SK-N-SH (cell line): Measurements from ENCODE around the gene LCN2. TPM values are rescaled to one million over a fixed set of nuclear protein-coding genes. Genes with fewer than 3 reads are reported as not detected.

Experiments
- CTCF ChIA-PET: fragments of 300-600, 350-600 bp; formaldehyde crosslinking; extraction: SDS; loops from one replicate; lab custom pipeline; 2021; lab: Yijun Ruan, JAX
- POLR2A ChIA-PET: fragments of 350-600 bp; sonication (Branson Sonifier 250); formaldehyde crosslinking; extraction: SDS; loops from one replicate; lab custom pipeline; 2020; ENCODE audit warnings: antibody characterized with exemption, inconsistent platforms; lab: Yijun Ruan, JAX
- DNase-seq: peaks from one replicate; pipeline ENCODE4 v3.0.0; 2012
- H2AFZ ChIP-seq: fragments of 200-600 bp; sonication (generic); 2 replicates; pipeline ENCODE4 v1.8.1; 2016; ENCODE audit warnings: antibody characterized with exemption, mild to moderate bottlenecking, low read depth
- H3F3A ChIP-seq: fragments of 200-600 bp; sonication (generic); replicated peaks from 2 replicates; pipeline ENCODE3; 2016; ENCODE audit warnings: antibody characterized with exemption, mild to moderate bottlenecking; ENCODE audit not compliant: insufficient read depth
- H3K27ac ChIP-seq, 2 experiments: fragments of 200-500 bp in 1 of 2; fragments of 200-600 bp in 1 of 2; sonication (Bioruptor generic) in 1 of 2; sonication (generic), shearing (Covaris generic) in 1 of 2; 2 replicates each; pipeline versions ENCODE4 v1.5.1 to v1.6.1; 2014 to 2016; ENCODE audit warnings: low read depth in 2 of 2, inconsistent platforms in 1 of 2, low read length in 1 of 2, mild to moderate bottlenecking in 1 of 2, mixed read lengths in 1 of 2
- H3K27me3 ChIP-seq: fragments of 200-600 bp; sonication (generic), shearing (Covaris generic); 2 replicates; pipeline ENCODE4 v1.6.1; 2016; ENCODE audit warnings: mixed run types; ENCODE audit not compliant: insufficient read depth
- H3K36me3 ChIP-seq, 2 experiments: fragments of 200-500 bp in 1 of 2; fragments of 200-600 bp in 1 of 2; sonication (Bioruptor generic) in 1 of 2; sonication (generic) in 1 of 2; replicated peaks in 1 of 2; 2 replicates each; pipeline versions ENCODE3 to v1.5.1; 2014 to 2016; ENCODE audit warnings: low read length in 1 of 2, mild to moderate bottlenecking in 1 of 2; ENCODE audit not compliant: insufficient read depth in 2 of 2, control insufficient read depth in 1 of 2
- H3K4me1 ChIP-seq, 2 experiments: fragments of 200-500 bp in 1 of 2; fragments of 200-600 bp in 1 of 2; sonication (Bioruptor generic) in 1 of 2; sonication (generic), shearing (Covaris generic) in 1 of 2; 2 replicates each; pipeline versions ENCODE4 v1.5.1 to v1.6.1; 2014 to 2016; ENCODE audit warnings: low read depth in 1 of 2, low read length in 1 of 2, mixed run types in 1 of 2; ENCODE audit not compliant: insufficient read depth in 2 of 2, control insufficient read depth in 1 of 2
- H3K4me2 ChIP-seq: fragments of 200-600 bp; sonication (generic), shearing (Covaris generic); 2 replicates; pipeline ENCODE4 v1.6.1; 2017; ENCODE audit warnings: mixed run types
- H3K4me3 ChIP-seq, 2 experiments: fragments of 200-500 bp in 1 of 2; fragments of 200-600 bp in 1 of 2; sonication (Bioruptor generic) in 1 of 2; sonication (generic), shearing (Covaris generic) in 1 of 2; 2 replicates each; pipeline versions ENCODE4 v1.5.1 to v1.8.1; 2014 to 2016; ENCODE audit warnings: low read depth in 2 of 2, inconsistent platforms in 1 of 2, low read length in 1 of 2, mild to moderate bottlenecking in 1 of 2, mixed read lengths in 1 of 2, moderate library complexity in 1 of 2
- H3K79me2 ChIP-seq: fragments of 200-600 bp; sonication (generic); 2 replicates; pipeline ENCODE4 v1.8.1; 2017; ENCODE audit warnings: mild to moderate bottlenecking; ENCODE audit not compliant: insufficient read depth
- H3K9ac ChIP-seq: fragments of 200-600 bp; sonication (generic); 2 replicates; pipeline ENCODE4 v1.6.1; 2017; ENCODE audit warnings: mixed run types
- H3K9me2 ChIP-seq: fragments of 200-600 bp; sonication (generic); 2 replicates; pipeline ENCODE4 v1.6.1; 2017; ENCODE audit warnings: mixed run types
- H3K9me3 ChIP-seq: fragments of 200-600 bp; sonication (generic); 2 replicates; pipeline ENCODE4 v1.6.1; 2017; ENCODE audit warnings: mixed run types, mild to moderate bottlenecking, moderate library complexity
- H4K20me1 ChIP-seq: fragments of 200-600 bp; sonication (generic); 2 replicates; pipeline ENCODE4 v1.6.1; 2017; ENCODE audit warnings: mild to moderate bottlenecking, mixed run types; ENCODE audit not compliant: insufficient read depth
- ELF1 ChIP-seq: IDR thresholded peaks from 2 replicates; pipeline ENCODE4 v1.4.0; 2012
- EP300 ChIP-seq, 2 experiments: IDR thresholded peaks; 2 replicates each; pipeline versions ENCODE4 v1.4.0 to v1.6.1; 2012; ENCODE audit warnings: borderline replicate concordance in 1 of 2, low read depth in 1 of 2, low read length in 1 of 2
- EZH2phosphoT487 ChIP-seq: fragments of 200-600 bp; sonication (generic); IDR thresholded peaks from 2 replicates; pipeline ENCODE4 v1.6.1; 2017; ENCODE audit warnings: low read depth, mixed run types, mild to moderate bottlenecking, antibody characterized with exemption, moderate library complexity, borderline replicate concordance
- FOSL2 ChIP-seq: IDR thresholded peaks from 2 replicates; pipeline ENCODE4 v1.4.0; 2012; ENCODE audit warnings: low read depth, mild to moderate bottlenecking, moderate library complexity, borderline replicate concordance
- FOXM1 ChIP-seq: IDR thresholded peaks from 2 replicates; pipeline ENCODE4 v1.4.0; 2012; ENCODE audit warnings: low read depth, mild to moderate bottlenecking
- GABPA ChIP-seq: IDR thresholded peaks from 2 replicates; pipeline ENCODE4 v1.4.0; 2012; ENCODE audit warnings: low read depth, mild to moderate bottlenecking
- GATA2 ChIP-seq: sonication (generic); formaldehyde crosslinking; IDR thresholded peaks from 2 replicates; pipeline ENCODE4 v1.5.0; 2020; ENCODE audit warnings: mild to moderate bottlenecking, missing genetic modification reagents
- MXI1 ChIP-seq: IDR thresholded peaks from 2 replicates; pipeline ENCODE4 v1.6.1; 2012; ENCODE audit warnings: mild to moderate bottlenecking, low read depth, low read length, improper control_type of control experiment
- POLR2AphosphoS5 ChIP-seq: IDR thresholded peaks from 2 replicates; pipeline ENCODE4 v1.6.1; 2012; ENCODE audit warnings: low read depth, low read length
- RAD21 ChIP-seq: IDR thresholded peaks from 2 replicates; pipeline ENCODE4 v1.6.1; 2012; ENCODE audit warnings: mild to moderate bottlenecking, low read length
- RFX5 ChIP-seq: IDR thresholded peaks from 2 replicates; pipeline ENCODE4 v1.6.1; 2012; ENCODE audit warnings: mild to moderate bottlenecking, improper control_type of control experiment, low read length
- RXRA ChIP-seq: IDR thresholded peaks from 2 replicates; pipeline ENCODE4 v1.4.0; 2012; ENCODE audit warnings: low read depth, mild to moderate bottlenecking, borderline replicate concordance
- SMC3 ChIP-seq: IDR thresholded peaks from 2 replicates; pipeline ENCODE4 v1.6.1; 2012; ENCODE audit warnings: low read depth, low read length, improper control_type of control experiment
- TAF1 ChIP-seq: IDR thresholded peaks from 2 replicates; pipeline ENCODE4 v1.6.1; 2012; ENCODE audit warnings: low read depth, mild to moderate bottlenecking, low read length, moderate library complexity, borderline replicate concordance
- TEAD4 ChIP-seq: IDR thresholded peaks from 2 replicates; pipeline ENCODE4 v1.4.0; 2012; ENCODE audit warnings: mild to moderate bottlenecking, borderline replicate concordance; ENCODE audit not compliant: insufficient read depth
- WGBS: methylation state at CpG from one replicate; pipeline ENCODE4 v1.1.6; 2017; ENCODE audit warnings: low lambda C conversion rate; 5-methylcytosine and 5-hydroxymethylcytosine counted together
- polyA plus RNA-seq, 3 experiments: library from polyadenylated mRNA; depleted of rRNA; stranded (reverse); fragments of >200 nt; gene quantifications; 2 replicates each; pipeline ENCODE4 v1.2.3, GENCODE V29; 2012
- TF ChIP-seq, protein P1 (sequence below): fragments of 150-350 bp; IDR thresholded peaks from 2 replicates; pipeline ENCODE4 v1.6.1; 2017; ENCODE audit warnings: antibody characterized with exemption, low read length, low read depth, borderline replicate concordance
- TF ChIP-seq, protein P2 (sequence below): IDR thresholded peaks from 2 replicates; pipeline ENCODE4; 2012
- TF ChIP-seq, protein P3 (sequence below): fragments of 150-350 bp; IDR thresholded peaks from 2 replicates; pipeline ENCODE4 v1.6.1; 2016; ENCODE audit warnings: mild to moderate bottlenecking, low read depth, low read length
- TF ChIP-seq, protein P4 (sequence below): IDR thresholded peaks from 2 replicates; pipeline ENCODE4 v1.4.0; 2012; ENCODE audit warnings: low read depth
- TF ChIP-seq, protein P5 (sequence below): IDR thresholded peaks from 2 replicates; pipeline ENCODE4 v1.4.0; 2012; ENCODE audit warnings: low read depth, borderline replicate concordance
- TF ChIP-seq, protein P6 (sequence below): fragments of 200-600 bp; sonication (generic); IDR thresholded peaks from 2 replicates; pipeline ENCODE4 v1.6.1; 2017; ENCODE audit warnings: antibody characterized with exemption, mild to moderate bottlenecking, moderate library complexity

The LCN2 gene
- polyA plus RNA-seq, 1 of the 3 experiments (the other 2 are of a cell fraction): not detected

DNA sequence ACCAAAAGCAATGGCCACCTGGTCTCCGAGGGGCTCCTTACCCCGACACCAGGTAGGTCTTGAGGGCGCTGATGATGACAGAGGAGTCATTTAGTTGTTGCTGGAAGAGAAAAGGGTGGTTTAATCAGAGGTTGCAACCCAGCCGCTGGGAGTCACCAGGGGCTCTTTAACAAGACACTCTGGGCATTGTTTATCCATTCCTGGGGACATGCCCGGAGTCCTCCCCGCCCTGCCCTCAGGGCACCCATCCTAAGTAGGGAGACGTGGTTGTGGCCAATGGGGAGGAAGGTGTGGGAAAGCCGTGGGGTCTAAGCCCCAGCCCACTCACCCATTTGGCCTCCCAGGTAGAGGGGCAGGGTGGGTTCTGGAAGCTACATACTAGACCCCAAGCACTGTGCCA, 24.8 kb upstream of the LCN2 start:
- Histone ChIP-seq H3K27me3 (no peaks in the 10 kb centered on the region), H3K9ac (no peak overlapping the region), H3F3A (no peaks in the 10 kb centered on the region), H3K27ac (no peak overlapping the region), H2AFZ (no peak overlapping the region), H3K36me3 (peaks cover 0 to 26% of the 10 kb centered on the region in 2 experiments), H3K9me2 (no peaks in the 10 kb centered on the region), H3K4me3 (no peak overlapping the region), H3K4me1 (peaks cover 0 to 22% of the 10 kb centered on the region in 2 experiments; a peak in 1 of 4 replicates), H3K79me2 (peaks cover 21% of the 10 kb centered on the region), H4K20me1 (peaks cover 14% of the 10 kb centered on the region; the same call in 1 of the 2 replicates), H3K9me3 (no peaks in the 10 kb centered on the region), H3K4me2 (no peak overlapping the region)
- ChIA-PET CTCF (interaction anchor here (0.7 to 6.3 kb wide), 13 partner anchors 8 to 187 kb away, joined by 3 to 82 read pairs (median 3); partner anchors contain the start of gene DPM2), POLR2A (no interaction called here)
- WGBS: 83% methylated on average over 8 of the region's 8 CpGs
- TF ChIP-seq EZH2phosphoT487 (no peak), FOXM1 (no peak), POLR2AphosphoS5 (no peak), TEAD4 (no peak), EP300 (IDR thresholded peaks at IDR 0.05; ENCODE audit: borderline replicate concordance in 1 of 2, low read depth in 1 of 2, low read length in 1 of 2) (no peak), GABPA (no peak), FOSL2 (no peak), SMC3 (no peak), MXI1 (no peak)
- TF ChIP-seq, protein P1, sequence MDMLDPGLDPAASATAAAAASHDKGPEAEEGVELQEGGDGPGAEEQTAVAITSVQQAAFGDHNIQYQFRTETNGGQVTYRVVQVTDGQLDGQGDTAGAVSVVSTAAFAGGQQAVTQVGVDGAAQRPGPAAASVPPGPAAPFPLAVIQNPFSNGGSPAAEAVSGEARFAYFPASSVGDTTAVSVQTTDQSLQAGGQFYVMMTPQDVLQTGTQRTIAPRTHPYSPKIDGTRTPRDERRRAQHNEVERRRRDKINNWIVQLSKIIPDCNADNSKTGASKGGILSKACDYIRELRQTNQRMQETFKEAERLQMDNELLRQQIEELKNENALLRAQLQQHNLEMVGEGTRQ: no peak
- TF ChIP-seq, protein P2, sequence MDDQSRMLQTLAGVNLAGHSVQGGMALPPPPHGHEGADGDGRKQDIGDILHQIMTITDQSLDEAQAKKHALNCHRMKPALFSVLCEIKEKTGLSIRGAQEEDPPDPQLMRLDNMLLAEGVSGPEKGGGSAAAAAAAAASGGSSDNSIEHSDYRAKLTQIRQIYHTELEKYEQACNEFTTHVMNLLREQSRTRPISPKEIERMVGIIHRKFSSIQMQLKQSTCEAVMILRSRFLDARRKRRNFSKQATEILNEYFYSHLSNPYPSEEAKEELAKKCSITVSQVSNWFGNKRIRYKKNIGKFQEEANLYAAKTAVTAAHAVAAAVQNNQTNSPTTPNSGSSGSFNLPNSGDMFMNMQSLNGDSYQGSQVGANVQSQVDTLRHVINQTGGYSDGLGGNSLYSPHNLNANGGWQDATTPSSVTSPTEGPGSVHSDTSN: no peak
- TF ChIP-seq, protein P3, sequence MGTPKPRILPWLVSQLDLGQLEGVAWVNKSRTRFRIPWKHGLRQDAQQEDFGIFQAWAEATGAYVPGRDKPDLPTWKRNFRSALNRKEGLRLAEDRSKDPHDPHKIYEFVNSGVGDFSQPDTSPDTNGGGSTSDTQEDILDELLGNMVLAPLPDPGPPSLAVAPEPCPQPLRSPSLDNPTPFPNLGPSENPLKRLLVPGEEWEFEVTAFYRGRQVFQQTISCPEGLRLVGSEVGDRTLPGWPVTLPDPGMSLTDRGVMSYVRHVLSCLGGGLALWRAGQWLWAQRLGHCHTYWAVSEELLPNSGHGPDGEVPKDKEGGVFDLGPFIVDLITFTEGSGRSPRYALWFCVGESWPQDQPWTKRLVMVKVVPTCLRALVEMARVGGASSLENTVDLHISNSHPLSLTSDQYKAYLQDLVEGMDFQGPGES: no peak
- DNase-seq: no peak

DNA sequence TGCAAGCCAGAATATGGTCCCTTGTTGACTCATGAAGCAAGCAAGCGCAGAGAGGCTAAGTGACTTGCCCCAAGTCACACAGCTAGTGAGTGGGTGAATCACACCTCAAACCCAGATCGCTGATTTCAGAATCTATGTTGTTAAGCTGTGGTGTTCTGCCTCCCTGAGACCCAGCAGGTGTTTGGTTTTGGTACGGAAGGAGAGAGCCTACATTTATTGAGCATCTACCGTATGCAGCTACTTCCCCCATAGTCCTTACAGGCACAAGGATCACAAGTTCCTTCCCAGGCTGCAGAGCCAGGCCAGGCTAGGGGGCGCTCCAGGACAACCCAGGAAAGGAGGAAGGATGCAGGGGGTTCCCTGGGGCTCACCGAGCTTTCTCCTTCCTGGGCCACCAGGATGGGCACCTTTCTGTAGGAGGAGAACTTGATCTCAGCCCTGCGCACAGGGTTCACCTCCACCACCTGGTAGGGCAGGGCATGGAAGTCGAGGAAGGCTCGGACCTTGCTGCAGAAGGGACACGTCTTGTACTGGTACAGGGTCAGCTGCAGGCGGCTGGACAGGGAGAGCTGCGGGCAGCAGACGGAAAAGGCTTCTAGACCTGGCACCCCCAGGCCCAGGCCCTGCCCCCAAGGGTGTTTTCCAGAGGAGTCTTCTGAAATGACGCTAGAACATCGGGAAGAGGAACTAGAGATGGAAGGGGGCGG, 24.2 kb upstream of the LCN2 start:
- POLR2A ChIA-PET: no interaction called here
- Histone ChIP-seq H3K4me1 (peaks cover 0 to 22% of the 10 kb centered on the region in 2 experiments; a peak in 1 of 4 replicates), H4K20me1 (peaks cover 14% of the 10 kb centered on the region; the same call in 1 of the 2 replicates), H3K4me2 (no peak overlapping the region), H3K27me3 (no peaks in the 10 kb centered on the region), H3K27ac (no peak overlapping the region; a peak in 1 of 4 replicates), H3K9ac (no peak overlapping the region), H3K79me2 (peaks cover 21% of the 10 kb centered on the region), H3K4me3 (no peak overlapping the region), H3F3A (no peaks in the 10 kb centered on the region), H3K9me2 (no peaks in the 10 kb centered on the region), H3K36me3 (peaks cover 0 to 26% of the 10 kb centered on the region in 2 experiments), H2AFZ (no peak overlapping the region), H3K9me3 (no peaks in the 10 kb centered on the region)
- WGBS: 78% methylated on average over 15 of the region's 16 CpGs
- peak; percentile 58 for DNase-seq
- CTCF ChIA-PET: interaction anchor here (0.7 to 6.3 kb wide), 13 partner anchors 9 to 188 kb away, joined by 3 to 82 read pairs (median 3); partner anchors contain the start of gene DPM2
- TF ChIP-seq POLR2AphosphoS5: no peak
- TF ChIP-seq, protein P4, sequence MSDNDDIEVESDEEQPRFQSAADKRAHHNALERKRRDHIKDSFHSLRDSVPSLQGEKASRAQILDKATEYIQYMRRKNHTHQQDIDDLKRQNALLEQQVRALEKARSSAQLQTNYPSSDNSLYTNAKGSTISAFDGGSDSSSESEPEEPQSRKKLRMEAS: no peak
- no peak for TF ChIP-seq EZH2phosphoT487
- TF ChIP-seq TAF1: no peak
- TF ChIP-seq RXRA: no peak
- TF ChIP-seq RFX5: no peak
- no peak for TF ChIP-seq GATA2
- TF ChIP-seq RAD21: peak; percentile 44
- TF ChIP-seq, protein P5, sequence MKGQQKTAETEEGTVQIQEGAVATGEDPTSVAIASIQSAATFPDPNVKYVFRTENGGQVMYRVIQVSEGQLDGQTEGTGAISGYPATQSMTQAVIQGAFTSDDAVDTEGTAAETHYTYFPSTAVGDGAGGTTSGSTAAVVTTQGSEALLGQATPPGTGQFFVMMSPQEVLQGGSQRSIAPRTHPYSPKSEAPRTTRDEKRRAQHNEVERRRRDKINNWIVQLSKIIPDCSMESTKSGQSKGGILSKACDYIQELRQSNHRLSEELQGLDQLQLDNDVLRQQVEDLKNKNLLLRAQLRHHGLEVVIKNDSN: no peak
- TF ChIP-seq, protein P6, sequence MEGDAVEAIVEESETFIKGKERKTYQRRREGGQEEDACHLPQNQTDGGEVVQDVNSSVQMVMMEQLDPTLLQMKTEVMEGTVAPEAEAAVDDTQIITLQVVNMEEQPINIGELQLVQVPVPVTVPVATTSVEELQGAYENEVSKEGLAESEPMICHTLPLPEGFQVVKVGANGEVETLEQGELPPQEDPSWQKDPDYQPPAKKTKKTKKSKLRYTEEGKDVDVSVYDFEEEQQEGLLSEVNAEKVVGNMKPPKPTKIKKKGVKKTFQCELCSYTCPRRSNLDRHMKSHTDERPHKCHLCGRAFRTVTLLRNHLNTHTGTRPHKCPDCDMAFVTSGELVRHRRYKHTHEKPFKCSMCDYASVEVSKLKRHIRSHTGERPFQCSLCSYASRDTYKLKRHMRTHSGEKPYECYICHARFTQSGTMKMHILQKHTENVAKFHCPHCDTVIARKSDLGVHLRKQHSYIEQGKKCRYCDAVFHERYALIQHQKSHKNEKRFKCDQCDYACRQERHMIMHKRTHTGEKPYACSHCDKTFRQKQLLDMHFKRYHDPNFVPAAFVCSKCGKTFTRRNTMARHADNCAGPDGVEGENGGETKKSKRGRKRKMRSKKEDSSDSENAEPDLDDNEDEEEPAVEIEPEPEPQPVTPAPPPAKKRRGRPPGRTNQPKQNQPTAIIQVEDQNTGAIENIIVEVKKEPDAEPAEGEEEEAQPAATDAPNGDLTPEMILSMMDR: peak; percentile 66
- no peak for TF ChIP-seq TEAD4
- TF ChIP-seq ELF1: no peak
